HG02852 (cell line): ENCODE results near the gene PIGZ.

Source experiments
- ATAC-seq: cut with Tn5 transposase; IDR thresholded peaks from one replicate; pipeline ENCODE4 v1.9.1; 2021; ENCODE audit warnings: mild to moderate bottlenecking, moderate library complexity; ENCODE audit not compliant: unreplicated experiment

PIGZ gene

GRCh38 chr3:197001972-197002700 is 33.5 kb upstream of the PIGZ start:
- peak; percentile 12 for ATAC-seq

- ATAC-seq = no peak
Observed at GRCh38 chr3:197001106-197001971, 32.7 kb upstream of the PIGZ start.

- no peak for ATAC-seq
Observed at GRCh38 chr3:197000211-197000610, 31.6 kb upstream of the PIGZ start.

GRCh38 chr3:196998966-196999760 is 30.5 kb upstream of the PIGZ start:
- ATAC-seq = no peak

GRCh38 chr3:196997311-196997710 is 28.7 kb upstream of the PIGZ start:
- ATAC-seq = no peak

- no peak for ATAC-seq
Observed at GRCh38 chr3:196996454-196997265, 28.0 kb upstream of the PIGZ start.

- no peak for ATAC-seq
Observed at GRCh38 chr3:196995646-196996355, 27.2 kb upstream of the PIGZ start.

- no peak for ATAC-seq
Observed at GRCh38 chr3:196995027-196995426, 26.4 kb upstream of the PIGZ start.

GRCh38 chr3:196994056-196994455 is 25.4 kb upstream of the PIGZ start:
- ATAC-seq = no peak

GRCh38 chr3:196992461-196993065 is 23.9 kb upstream of the PIGZ start:
- ATAC-seq = no peak

GRCh38 chr3:196991581-196992460 is 23.2 kb upstream of the PIGZ start:
- ATAC-seq = no peak

GRCh38 chr3:196990601-196991007 is 22.0 kb upstream of the PIGZ start:
- ATAC-seq = no peak

GRCh38 chr3:196989721-196990262 is 21.2 kb upstream of the PIGZ start:
- no peak for ATAC-seq

- no peak for ATAC-seq
Observed at GRCh38 chr3:196988241-196989029, 19.8 kb upstream of the PIGZ start.

GRCh38 chr3:196987022-196987421 is 18.4 kb upstream of the PIGZ start:
- ATAC-seq = no peak

GRCh38 chr3:196985954-196986885 is 17.6 kb upstream of the PIGZ start:
- ATAC-seq = no peak
